ENCODE data around the gene FAM81B.

GRCh38 chr5:95347506-95348120 is 43.6 kb upstream of the FAM81B start:
- TF ChIP-seq CTCF (IDR thresholded peaks at IDR 0.05; ENCODE audit: poor library complexity, severe bottlenecking) (no peak), EZH2 (IDR thresholded peaks at IDR 0.05; ENCODE audit: borderline replicate concordance, insufficient read depth, low read length, poor library complexity, severe bottlenecking) (no peak), MXI1 (conservative IDR thresholded peaks at IDR 0.05; ENCODE audit: poor library complexity, severe bottlenecking) (no peak), SMC3 (conservative IDR thresholded peaks at IDR 0.05; ENCODE audit: poor library complexity) (no peak), EP300 (conservative IDR thresholded peaks at IDR 0.05; ENCODE audit: poor library complexity, severe bottlenecking) (no peak), RAD21 (conservative IDR thresholded peaks at IDR 0.05) (no peak), POLR2AphosphoS5 (IDR thresholded peaks at IDR 0.05) (no peak), REST (IDR thresholded peaks at IDR 0.05; ENCODE audit: borderline replicate concordance) (no peak), TAF1 (IDR thresholded peaks at IDR 0.05; ENCODE audit: low read depth) (no peak)
